GM21423 (cell line): ENCODE measurements around the gene GALP.
"Not testable (repeated sequence)": the region's sequence is repeated elsewhere in the genome, so short reads cannot be mapped to it uniquely, and the experiment has no call there.

Experiments used
- ATAC-seq: cut with Tn5 transposase; IDR thresholded peaks from one replicate; pipeline ENCODE4 v1.9.1; 2021; ENCODE audit warnings: mild to moderate bottlenecking, moderate library complexity; ENCODE audit not compliant: unreplicated experiment

GALP gene

DNA sequence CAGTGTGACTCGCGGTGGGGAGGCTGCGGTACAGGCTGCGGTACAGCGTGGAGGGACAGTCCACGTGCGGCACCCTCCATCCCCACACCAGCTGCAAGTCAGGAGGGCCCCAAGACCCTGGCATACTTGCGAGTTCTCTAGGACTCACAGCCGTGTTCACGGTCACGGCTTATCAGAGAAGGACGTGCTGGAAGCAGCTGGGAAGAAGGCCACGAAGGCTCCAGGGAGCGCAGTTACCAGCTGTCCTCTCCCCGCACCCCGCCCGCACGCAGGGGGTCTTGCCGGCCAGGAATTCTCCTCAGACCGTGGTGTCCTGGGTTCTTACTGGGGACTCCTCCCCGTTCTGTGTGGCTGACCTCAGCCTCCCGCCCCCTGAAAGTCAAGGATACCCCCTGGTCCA is 28.5 kb upstream of the GALP start:
- ATAC-seq = no peak

DNA sequence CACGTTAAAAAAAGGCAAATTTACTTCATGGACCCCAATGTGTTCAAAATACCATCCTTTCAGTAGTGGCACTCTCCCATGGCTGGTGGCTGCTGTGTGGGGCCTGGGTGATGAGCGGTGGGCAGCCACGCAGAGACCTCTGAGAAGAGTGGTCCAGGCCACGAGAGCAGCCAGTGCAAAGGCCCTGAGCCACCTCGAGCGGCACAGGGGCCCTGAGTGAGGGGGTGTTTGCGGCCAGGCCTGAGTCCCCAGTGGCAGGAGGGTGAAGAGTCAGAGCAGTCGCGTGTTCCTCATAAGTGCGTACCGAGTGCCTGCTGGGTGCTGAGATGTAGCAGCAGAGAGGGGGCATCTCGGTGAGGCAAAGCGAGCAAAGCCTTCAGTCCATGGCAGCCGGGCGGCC is 27.7 kb upstream of the GALP start:
- ATAC-seq = no peak

DNA sequence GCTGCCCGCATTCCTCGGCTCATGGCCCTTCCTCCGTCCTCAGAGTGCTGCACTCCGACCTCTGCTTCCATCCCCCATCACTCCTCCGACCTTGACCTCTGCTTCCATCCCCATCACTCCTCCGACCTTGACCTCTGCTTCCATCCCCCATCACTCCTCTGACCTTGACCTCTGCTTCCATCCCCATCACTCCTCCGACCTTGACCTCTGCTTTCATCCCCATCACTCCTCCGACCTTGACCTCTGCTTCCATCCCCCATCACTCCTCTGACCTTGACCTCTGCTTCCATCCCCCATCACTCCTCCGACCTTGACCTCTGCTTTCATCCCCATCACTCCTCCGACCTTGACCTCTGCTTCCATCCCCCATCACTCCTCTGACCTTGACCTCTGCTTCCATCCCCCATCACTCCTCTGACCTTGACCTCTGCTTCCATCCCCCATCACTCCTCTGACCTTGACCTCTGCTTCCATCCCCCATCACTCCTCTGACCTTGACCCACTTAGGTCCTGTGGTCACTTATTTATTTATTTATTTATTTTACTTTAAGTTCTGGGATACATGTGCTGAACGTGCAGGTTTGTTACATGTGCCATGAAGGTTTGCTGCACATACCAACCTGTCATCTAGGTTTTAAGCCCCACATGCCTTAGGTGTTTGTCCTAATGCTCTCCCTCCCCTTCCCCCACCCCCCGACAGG is 26.7 kb upstream of the GALP start:
- not testable (repeated sequence) for ATAC-seq

DNA sequence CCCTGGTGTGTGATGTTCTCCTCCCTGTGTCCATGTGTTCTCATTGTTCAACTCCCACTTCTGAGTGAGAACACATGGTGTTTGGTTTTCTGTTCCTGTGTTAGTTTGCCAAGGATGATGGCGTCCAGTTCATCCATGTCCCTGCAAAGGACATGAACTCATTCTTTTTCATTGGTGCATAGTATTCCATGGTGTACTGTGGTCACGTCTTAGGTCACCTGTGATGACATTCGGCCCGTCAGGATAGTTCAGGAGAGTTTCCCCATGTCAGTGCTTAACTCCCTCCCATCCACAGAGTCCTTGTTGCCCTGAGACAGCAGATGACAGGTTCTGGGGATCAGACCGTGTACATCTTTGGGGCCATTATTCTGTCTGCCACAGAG is 26.2 kb upstream of the GALP start:
- no peak for ATAC-seq

DNA sequence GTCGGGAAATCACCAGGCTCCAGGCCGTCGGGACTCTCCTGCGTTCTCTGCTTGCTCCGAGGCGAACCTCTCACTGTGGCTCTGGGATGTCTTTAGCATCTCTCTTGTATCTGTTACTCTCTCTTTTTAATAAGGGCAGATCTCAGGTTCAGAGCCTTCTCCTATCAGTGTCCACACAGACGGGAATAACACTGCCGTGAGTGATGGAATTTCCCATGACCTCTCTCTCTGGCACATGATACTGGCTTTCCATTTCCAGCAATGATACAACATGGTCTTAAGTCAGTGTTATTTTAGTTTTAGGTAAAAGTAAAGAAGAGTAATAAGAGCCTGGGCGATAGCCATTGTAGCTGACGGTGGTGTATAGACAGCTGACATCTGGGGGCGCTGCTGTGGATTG is 25.4 kb upstream of the GALP start:
- no peak for ATAC-seq

DNA sequence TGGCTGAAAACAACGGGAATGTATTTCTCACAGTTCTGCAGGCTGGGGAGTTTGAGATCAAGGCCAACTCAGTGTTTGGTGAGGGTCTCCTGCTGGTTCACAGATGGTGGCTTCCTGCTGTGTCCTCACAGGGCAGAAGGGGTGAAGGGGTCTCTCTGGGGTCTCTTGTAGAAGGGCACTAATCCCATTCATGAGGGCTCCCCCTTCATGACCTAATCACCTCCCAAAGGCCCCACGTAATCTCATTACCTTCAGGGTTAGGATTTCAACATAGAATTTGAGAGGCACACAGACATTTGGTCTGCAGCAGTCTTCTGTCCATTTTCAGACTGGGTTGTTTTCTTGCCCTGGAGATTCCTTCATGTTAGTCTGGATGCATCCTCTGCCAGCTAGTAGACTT is 23.2 kb upstream of the GALP start:
- no peak for ATAC-seq

DNA sequence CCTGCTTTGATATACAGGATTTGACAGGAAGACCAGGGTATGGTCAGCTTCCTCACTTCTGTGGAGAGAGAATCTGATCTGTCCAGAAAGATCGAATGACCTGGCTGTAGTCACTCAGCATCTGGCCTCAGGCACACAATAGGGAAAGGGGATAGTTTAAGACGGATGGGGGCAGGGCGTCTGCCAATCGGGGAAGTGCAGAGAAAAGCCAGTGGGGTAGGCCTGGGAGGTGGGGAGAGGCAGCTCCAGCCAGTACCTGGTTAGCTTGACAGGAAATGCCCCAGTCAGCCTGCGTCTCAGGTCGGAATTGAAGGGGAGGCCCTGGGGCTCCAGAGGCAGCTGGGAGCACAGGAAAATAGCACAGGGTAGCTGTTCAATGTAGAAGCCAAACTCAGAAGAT is 22.3 kb upstream of the GALP start:
- ATAC-seq = no peak

DNA sequence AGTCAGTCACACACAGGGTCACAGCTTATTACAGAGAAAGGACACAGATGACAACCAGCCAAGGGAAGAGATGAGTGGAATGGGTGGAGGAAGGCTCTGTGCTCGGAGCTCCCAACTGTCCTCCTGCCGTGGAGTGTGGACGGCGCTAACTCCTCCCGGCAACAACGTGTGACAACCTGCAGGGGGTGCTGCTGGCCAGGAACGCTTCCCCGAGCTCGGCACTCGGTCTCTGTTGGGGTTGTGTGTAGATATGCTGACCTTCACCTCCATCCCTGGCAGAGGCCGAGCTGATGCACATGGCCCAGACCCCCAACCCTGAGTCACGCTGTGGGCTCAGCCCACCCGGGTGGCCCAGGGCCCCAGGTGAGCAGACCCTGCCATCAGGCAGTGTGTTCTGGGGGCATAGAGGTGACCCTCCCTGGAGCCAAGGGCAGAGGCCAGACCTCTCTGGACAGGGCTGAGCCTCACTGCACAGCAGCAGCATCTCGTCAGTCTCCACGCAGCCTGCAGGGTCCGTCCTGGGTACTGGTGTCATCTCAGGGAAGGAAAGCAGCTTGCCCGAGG is 20.6 kb upstream of the GALP start:
- no peak for ATAC-seq

DNA sequence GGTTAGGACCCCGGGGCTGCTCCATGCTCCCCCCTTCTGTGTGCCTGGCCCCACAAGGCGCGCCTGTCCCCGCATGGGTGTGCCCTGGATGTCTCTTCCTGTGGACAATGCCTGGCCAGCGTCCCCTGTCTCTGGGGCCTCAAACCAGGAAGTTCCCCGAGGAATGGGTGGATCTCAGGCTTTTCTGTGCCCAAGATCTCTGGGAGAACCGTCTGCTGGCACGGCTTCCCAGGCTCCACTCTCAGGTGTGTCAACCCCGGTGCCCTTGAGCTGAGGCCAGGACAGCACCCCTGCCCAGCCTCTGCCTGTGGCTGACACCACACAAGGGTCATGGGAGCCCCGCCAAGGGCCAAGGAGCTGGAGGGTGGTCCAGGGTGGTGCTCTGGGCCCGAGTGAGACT is 19.0 kb upstream of the GALP start:
- ATAC-seq = no peak

DNA sequence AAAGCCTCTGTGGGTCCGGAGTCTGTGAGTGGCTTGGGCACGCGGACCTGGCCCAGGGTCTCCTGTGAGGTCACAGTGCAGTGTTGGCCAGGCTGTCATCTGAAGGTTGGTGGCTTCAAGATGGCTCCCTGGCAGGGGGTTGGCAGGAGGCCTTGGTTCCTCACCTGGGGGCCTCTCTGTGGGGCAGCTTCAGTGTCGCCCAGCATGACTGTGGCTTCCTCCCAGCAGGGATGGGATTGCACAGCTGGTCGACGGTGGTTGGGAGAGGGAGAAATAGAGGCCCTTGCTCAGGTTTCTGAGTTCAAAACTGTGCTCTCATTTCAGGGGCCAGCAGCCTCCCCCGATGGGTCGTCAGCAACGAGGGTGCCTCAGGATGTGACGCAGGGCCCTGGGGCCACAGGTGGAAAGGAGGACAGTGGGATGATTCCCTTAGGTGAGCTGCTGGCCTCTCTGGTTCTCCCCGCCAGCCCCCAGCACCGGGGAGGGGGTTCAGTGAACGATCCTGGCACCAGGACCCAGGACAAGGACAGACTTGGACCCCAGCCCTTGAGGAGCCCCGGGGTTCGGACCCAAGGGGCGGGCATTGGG is 17.5 kb upstream of the GALP start:
- no peak for ATAC-seq

DNA sequence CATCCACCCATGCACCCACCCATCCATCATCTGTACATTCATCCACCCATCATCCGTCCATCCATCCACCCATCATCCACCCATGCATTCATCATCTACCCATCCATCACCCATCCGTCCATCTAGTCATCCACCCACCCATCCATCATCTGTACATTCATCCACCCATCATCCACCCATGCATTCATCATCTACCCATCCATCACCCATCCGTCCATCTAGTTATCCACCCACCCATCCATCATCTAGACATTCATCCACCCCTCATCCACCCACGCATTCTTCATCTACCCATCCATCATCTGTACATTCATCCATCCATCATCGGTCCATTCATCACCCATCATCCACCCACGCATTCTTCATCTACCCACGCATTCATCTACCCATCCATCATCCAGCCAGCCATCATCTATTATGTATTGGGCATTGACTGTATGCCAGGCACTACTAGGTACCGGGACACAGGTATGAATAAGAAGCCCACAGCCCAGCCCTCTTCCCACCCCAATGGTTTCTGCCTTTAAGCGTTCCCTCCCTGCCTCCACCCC is 16.7 kb upstream of the GALP start:
- no peak for ATAC-seq

DNA sequence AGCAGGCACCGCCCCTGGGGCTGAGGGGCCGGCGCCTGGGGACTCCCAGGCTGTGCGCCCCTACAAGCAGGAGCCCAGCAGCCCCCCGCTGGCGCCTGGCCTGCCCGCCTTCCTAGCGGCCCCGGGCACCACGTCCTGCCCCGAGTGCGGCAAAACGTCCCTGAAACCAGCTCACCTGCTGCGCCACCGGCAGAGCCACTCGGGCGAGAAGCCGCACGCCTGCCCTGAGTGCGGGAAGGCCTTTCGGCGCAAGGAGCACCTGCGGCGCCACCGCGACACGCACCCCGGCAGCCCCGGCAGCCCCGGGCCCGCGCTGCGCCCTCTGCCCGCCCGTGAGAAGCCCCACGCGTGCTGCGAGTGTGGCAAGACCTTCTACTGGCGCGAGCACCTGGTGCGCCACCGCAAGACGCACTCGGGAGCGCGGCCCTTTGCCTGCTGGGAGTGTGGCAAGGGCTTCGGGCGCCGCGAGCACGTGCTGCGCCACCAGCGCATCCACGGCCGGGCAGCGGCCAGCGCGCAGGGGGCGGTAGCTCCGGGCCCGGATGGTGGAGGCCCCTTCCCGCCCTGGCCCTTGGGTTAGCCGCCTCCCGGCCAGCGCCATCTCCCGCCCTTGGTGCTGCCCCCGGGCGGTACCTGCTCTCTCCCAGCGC is 16.1 kb upstream of the GALP start:
- no peak for ATAC-seq

DNA sequence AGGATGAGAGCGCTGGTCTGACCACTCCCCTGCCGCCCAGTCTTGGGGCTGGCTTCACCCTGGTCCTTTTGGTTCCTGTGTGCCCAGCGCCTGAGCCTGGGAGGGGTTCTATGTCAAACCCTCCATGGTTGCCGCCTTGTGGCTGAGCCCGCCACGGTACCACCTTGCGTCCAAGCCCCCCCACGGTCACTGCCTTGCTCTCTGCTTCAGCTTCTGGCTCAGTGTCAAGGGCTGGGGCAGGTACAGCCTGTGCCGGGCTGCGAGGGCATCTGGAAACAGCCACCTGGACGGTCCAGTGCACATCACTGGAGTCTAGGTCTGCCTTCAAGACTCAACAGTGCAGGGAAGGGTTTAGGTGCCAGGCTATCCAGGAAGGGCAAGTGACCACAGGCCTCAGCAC is 14.3 kb upstream of the GALP start:
- no peak for ATAC-seq

DNA sequence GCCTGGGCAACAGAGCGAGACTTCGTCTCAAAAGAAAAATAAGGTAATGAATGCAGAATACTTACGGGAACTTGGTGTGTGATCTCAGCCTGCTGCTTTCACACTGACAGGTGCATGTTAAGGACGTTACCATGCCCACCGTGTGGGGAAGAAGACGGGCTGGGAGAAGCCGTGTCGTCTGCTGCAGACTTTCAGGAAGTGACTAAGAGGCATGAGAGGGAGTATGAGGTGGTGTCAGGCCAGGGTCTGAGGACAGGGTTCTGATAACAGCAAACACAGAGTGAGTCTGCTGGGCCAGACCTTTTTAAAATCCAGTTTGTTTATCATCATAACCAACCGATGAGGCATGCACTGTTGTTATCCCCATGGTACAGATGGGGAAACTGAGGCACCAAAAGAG is 13.6 kb upstream of the GALP start:
- ATAC-seq = no peak

DNA sequence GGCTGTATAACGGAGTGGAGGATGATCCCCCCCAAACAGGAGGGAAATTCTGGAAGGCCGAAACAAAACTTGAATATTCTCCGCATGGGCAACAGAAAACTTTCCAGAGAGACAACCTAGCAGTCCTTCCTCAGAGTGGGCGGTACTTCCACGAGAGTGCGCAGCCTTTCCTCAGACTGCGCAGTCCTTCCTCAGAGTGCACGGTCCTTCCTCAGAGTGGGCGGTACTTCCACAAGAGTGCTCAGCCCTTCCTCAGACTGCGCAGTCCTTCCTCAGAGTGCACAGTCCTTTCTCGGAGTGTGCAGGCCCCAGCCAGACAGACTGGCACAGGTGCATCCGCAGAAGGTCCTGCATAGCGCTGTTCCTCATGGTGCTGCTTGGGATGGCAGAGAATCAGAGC is 12.7 kb upstream of the GALP start:
- ATAC-seq = no peak

DNA sequence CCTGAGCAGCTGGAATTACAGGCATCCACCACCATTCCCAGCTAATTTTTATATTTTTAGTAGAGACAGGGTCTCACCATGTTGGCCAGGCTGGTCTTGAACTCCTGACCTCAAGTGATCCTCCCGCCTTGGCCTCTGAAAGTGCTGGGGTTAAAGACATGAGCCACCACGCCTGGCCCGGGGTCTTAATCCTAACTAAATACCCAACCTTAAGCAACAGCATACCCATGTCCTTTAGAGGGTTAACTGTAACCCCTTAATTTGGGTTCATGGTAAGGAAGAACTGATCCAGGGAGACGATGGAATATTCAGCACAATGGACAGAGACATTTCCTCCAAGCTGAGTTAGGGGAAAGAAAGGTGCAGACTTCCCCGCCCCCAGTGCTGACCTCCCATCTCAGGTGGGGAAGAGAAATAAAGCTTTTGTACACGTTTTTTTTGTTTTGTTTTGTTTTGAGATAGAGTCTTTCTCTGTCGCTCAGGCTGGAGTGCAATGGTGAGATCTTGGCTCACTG is 8.7 kb upstream of the GALP start:
- no peak for ATAC-seq

DNA sequence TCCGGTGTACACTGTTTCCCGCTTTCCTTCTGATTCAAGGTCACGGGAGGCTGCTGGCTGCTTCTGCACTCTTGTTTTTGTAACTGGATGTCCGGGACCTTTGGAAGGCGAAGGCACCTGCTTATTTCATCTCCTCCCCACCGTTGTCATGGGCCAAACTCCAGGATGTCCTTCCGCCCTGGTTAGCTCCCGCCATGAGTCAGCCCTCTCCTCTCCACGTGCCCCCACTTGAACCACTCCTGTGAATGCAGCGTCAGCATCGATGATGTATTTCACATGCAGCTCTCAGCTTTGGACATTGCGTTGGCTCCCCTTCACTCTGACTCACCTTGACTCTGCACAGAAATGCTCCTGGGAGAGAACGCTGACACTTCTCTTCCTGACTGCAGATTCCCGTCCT is 5.5 kb upstream of the GALP start:
- ATAC-seq = no peak

DNA sequence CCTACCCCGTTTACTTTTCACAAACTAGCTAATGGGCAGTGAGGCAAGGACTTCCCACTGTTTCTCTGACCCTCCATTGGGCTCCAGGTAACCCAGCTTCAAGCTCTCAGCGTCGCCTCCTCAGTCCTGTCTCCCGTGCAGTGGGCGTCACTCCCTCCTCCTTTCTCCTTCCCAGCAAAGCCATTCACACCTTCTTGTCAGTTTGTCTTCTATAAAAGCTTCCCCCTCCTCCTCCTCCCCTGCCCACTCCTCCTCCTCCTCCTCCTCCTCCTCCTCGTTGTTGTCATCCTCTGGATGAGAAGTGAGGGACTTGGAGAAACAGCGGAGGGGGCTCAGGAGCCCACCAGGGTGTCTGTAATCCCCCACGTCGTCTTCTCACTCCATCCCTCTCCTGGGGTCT is 1.7 kb upstream of the GALP start:
- ATAC-seq = no peak

DNA sequence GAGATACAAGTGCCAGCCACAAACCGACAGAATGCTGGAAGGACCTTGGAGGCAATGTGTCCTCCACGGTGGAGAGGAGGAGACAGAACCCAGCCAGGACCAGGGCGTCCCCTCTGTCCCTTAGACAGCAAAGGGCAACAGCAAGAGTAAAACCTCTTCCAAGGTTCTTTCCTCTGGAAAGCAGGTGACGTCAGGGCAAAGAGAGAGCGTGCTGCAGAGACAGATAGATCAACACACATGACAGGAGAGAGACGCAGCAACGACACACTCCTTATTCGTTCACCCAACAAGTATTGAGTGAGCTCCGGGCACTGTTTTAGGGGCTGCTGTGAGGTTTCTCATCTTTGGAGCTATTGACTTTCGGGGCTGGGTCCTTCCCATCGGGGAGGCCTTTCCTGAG is 1.3 kb upstream of the GALP start:
- ATAC-seq = no peak

DNA sequence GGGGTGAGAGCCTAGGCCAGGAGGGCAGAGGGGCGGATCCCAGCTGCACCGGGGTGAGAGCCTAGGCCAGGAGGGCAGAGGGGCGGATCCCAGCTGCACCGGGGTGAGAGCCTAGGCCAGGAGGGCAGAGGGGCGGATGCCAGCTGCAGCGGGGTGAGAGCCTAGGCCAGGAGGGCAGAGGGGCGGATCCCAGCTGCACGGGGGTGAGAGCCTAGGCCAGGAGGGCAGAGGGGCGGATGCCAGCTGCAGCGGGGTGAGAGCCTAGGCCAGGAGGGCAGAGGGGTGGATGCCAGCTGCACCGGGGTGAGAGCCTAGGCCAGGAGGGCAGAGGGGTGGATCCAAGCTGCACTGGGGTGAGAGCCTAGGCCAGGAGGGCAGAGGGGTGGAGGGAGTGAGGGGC is 502 bp downstream of the GALP start:
- ATAC-seq = not testable (repeated sequence)

DNA sequence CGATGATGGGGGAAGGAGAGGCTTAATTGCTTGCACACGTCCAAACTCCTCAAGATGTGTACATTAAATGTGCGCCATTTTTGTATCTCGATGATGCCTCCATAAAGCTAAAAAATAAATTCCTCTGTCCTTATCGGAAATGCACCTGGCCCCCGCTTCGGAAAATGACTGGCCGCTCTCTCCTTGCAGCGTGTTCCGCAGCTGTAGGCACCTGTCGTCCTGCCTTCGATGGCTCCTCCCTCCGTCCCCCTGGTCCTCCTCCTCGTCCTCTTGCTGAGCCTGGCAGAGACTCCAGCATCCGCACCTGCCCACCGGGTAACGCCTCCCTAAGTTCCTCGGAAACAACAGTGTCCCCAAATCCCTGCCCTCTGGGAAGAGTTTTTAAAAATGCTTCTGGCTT is 1.1 kb downstream of the GALP start:
- no peak for ATAC-seq
